Breast epithelium (tissue), 3 donors: ENCODE data around the gene OR5AP2.

ENCODE experiments used
- POLR2A ChIP-seq: fragments of 450-650 bp; IDR thresholded peaks from one replicate; pipeline ENCODE4 v1.6.1; 2016; ENCODE audit warnings: antibody characterized with exemption, mild to moderate bottlenecking, moderate library complexity
- POLR2AphosphoS5 ChIP-seq, 3 donors: sonication (generic); formaldehyde crosslinking; IDR thresholded peaks; one replicate each; pipeline ENCODE4 v1.6.1; 2017; ENCODE audit warnings: antibody characterized with exemption in 3 of 3
- TF ChIP-seq, protein P1 (sequence below), 3 donors: fragments of 450-650 bp; IDR thresholded peaks; one replicate each; pipeline ENCODE4 v1.5.1; 2016 to 2017; ENCODE audit warnings: antibody characterized with exemption in 3 of 3, mild to moderate bottlenecking in 3 of 3, moderate library complexity in 3 of 3

GRCh38 chr11:56636861-56637260, 5.4 kb downstream of the OR5AP2 start:
- TF ChIP-seq, protein P1, sequence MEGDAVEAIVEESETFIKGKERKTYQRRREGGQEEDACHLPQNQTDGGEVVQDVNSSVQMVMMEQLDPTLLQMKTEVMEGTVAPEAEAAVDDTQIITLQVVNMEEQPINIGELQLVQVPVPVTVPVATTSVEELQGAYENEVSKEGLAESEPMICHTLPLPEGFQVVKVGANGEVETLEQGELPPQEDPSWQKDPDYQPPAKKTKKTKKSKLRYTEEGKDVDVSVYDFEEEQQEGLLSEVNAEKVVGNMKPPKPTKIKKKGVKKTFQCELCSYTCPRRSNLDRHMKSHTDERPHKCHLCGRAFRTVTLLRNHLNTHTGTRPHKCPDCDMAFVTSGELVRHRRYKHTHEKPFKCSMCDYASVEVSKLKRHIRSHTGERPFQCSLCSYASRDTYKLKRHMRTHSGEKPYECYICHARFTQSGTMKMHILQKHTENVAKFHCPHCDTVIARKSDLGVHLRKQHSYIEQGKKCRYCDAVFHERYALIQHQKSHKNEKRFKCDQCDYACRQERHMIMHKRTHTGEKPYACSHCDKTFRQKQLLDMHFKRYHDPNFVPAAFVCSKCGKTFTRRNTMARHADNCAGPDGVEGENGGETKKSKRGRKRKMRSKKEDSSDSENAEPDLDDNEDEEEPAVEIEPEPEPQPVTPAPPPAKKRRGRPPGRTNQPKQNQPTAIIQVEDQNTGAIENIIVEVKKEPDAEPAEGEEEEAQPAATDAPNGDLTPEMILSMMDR (IDR thresholded peaks at IDR 0.05) = no peak
- TF ChIP-seq POLR2AphosphoS5 (IDR thresholded peaks at IDR 0.05) = no peak
- no peak for TF ChIP-seq POLR2A
